HG03378 (cell line): ENCODE results near the gene CCT7.
"Not testable (repeated sequence)": the region's sequence is repeated elsewhere in the genome, so short reads cannot be mapped to it uniquely, and the experiment has no call there.

Experiments
- ATAC-seq: cut with Tn5 transposase; IDR thresholded peaks from one replicate; pipeline ENCODE4 v1.9.1; 2021; ENCODE audit warnings: mild to moderate bottlenecking, moderate library complexity; ENCODE audit not compliant: unreplicated experiment

Gene CCT7

DNA sequence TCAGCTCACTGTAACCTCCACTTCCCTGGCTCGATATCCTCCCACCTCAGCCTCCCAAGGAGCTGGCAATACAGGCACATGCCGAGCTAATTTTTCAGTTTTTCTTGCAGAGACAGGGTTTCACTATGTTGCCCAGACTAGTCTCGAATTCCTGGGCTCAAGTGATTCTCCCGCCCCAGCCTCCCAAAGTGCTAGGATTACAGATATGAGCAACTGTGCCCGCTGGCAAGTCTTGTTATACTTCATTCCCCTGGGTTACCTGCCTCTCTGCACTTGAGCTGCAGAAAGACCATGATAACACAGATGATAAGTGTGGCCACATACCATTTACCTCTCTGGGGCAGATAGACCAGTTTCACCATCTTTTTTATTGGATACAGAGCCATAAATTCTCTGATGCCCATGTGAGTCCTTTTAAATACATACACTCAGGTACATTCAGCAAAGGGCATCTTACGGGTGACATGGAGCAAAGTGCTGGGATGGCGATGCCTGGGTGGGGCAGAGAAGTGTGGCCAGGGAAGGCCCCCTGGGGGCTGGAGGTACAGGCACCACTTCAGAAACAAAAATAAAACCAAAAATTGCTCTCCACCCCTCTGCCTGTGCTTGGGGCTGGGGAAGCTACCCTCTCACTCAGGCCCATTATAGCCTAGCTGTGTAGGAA lies 20.4 kb downstream of the CCT7 start:
- ATAC-seq, result no peak

DNA sequence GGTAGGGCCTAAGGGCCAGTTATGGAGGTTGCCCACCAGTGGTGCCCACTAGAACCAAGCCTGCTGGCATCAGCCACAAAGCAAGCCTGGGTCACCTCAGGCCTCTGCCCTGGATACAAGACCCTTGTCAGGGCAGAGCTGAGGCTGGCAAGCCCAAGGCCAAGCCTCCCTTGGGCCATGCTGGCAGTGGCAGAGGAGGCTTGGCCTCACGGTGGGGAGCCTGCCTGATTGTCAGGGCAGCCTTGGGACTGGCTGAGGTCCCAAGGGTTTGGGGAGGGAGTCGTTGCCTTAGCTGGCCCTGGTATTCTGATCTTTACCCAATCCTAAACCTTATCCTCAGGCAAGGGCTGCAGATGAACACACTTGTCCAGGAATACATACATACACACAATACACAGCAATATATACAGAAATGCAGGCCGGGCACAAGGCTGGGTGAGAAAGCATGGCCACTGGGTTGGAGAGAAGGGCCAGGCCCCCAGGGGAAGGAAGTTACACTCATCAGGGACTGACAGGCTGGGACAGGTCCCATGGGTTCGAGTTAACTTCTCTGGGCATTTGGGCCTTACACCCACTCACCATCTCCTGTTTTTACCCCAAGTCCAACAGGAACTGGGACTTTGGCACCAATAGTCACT lies 21.0 kb downstream of the CCT7 start:
- no peak for ATAC-seq

DNA sequence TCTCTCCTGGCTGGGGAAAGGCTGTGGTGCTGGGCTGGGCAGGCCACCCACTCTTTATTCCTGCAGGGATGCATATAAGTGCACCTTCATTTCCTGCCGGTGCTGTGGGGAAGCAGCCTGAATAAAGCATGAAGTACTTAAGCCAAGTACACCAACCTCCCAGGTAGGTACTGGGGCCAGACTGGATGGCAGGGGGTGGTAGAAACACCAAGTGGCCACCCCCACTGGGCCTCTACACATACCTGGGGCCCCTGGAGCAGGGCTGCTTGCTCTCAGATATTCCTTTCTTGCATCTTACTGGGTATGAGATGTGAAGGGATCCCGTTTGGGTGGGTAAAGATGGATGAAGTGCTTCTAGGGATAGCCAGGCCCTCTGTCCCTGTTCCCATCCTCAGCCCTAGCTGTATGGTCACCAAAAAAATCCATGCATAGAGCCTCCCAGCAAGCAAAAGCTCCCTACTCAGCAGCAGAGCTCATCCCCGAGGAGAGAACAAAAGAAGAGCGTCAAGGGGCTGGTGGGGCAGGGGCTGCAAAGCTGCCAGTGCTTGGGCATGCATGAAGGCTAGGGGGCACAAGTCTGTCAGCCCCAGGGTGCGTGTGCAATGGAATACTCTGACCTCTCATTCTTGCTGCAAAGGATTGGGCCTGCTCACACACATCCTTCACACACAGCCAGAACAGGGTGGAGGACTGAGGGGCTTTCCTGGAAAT lies 22.0 kb downstream of the CCT7 start:
- no peak for ATAC-seq

DNA sequence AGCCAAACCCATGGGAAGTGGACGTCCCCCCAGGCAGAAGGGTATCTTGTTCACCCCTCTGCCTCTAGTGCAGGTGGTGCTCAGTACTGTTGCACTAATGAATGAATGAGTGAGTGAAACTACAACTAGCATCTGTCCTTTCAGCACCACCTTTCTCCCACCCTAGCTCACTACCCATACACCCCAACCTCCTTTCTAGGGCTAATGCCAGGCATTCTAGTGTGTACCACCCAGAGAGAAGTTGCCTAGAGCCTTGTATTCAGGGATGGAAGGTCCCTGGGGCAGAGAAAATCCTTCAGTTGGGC lies 22.5 kb downstream of the CCT7 start:
- ATAC-seq, result no peak

DNA sequence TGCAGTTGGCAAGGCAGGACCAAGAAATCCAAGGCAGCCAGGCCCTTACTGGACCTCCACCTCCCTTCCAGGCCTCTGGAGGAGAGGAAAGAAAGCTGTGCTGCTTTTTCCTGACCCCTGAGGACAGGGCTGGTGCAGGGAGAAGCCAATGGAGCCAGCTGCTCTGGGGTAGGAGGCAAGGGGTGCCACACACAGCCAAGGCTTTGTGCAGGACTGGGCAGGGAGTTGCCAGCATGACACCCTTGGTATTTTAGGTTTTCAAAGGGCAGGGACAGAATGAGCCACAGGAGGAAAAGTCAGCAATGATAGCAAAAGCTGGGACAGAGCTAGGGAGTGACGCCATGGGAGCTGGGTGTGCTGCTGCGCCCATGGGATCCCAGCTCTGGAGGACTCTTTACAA lies 22.9 kb downstream of the CCT7 start:
- ATAC-seq, result no peak

DNA sequence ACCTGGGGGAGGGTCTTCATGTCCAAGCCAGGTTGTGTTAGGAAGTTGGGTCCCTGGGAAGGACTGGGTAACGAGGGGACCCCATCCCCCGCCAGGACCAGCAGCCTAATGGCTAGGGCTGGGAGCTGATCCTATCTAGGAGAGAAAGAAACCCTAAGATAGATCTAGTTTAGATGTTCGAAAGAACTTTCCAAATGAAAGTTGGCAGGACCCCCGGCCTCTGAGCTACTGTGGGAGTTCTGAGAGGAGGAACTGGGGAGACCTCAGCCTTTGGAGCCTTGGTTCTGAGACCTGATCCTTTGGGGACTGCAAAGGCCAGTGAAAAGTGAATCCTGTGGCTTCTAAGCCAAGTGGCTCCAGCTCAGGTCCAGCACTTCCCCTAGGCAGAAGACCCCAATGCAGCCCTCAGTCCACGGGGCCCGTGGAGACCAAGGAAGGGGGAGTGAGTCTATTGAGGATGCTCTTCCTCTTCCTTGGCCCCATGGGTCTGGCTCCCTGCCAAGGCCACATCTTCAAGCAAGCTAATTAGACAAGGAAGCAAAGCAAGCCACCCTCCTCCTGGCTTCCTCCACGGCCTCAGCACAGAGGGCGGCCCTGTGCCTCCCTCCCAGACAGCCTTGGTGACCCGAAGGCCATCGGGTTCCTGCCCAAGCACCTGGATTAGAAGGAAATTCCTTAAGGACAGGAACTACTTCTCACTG lies 23.5 kb downstream of the CCT7 start:
- ATAC-seq, result no peak

DNA sequence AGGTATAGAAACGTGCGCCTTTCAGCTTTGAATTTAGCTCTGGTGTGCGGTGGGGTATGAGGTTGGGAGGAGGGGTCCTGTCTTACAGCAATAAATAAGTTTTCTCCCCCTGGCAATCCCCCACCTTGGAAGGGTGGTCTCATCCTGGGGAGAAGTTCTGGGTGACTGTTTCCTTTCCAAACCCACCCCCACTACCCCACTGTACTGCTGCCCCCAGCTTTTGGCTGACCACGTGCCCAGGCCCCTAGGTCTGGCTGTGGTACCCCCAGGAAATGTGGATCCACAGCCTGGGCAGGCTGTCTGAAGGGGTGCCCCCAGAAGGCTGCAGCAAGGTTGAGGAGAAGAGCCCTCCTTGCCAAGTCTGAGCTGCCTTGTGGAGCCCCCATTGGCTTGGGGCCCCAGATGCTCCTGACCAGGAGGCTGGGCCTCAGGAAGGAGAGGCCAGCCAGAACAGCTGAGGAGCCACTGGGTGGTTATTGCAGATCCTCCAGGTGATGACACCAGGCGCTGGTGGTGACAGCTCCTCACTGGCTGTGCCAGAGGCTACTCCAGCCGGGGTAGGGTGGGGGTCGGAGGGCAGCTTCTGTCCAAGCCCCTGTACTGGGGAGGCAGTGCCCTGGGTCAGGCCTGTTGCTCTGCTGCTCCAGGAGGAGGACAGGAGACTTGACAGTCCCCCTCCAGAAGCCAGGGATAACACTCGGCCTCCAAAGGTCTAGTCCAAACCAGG lies 24.2 kb downstream of the CCT7 start:
- no peak for ATAC-seq

DNA sequence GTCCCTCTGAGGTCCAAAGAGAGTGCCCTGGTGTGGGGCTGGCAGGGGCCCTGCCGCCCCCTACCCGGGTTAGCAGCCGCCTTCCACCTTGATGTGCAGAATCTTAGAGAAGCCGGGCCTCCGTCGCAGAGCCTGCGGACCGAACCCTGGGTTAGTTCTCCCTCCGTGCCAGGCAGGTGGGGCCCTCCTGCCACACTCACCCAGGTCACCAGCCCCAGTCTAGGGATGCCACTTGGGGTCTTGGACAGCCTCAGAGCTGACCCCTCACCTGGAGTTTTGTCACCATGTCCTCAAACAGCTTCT lies 24.8 kb downstream of the CCT7 start:
- ATAC-seq, result no peak

DNA sequence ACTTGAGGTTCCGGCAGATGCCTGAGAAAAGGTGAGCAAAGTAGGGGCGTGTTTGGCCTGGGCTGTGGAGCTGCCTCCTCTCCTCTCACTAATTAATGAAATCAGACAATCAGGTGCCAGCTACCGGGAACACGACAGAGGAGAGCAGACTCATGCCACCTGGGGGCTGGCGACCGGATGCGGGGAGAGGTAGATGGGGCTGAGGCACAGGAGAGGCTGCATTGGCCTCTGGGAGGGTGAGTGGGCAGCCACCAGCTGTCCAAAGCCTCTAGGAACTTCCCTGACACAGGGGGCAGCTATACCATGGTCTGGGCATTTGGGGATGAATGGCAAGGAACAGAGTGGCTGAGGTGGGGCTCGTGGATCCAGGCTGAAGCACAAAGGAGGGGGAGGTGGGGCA lies 25.2 kb downstream of the CCT7 start:
- no peak for ATAC-seq

DNA sequence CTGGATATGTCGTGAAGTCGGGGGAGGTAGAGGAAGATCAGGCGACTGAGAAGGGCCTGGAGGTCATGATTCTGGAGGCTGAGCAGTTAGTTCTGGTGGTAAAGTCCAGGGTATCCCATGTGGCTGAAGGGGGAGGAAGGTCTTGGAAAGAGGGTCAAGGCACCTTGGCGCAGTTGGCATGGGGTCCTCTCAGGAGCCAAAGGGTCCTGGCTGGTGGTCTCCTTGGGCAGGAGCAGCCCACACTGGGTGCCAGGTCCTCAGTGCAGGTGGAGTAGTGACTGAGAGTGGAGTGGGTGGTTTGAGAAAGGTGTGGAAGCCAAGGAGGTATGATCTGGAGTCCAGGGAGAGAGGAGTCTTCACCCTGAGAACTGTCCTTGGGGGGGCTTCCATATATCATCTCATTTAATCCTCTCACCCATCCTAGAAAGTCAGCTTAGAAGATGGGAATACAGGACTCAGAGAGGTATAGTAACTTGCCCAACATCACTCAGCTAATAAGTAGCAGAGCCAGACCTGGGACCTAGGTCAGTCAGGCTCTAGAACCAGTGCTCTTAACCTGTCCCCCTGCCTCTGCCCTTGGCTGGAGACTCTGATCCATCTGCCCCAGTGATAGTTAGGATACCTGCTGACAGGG lies 25.7 kb downstream of the CCT7 start:
- no peak for ATAC-seq

DNA sequence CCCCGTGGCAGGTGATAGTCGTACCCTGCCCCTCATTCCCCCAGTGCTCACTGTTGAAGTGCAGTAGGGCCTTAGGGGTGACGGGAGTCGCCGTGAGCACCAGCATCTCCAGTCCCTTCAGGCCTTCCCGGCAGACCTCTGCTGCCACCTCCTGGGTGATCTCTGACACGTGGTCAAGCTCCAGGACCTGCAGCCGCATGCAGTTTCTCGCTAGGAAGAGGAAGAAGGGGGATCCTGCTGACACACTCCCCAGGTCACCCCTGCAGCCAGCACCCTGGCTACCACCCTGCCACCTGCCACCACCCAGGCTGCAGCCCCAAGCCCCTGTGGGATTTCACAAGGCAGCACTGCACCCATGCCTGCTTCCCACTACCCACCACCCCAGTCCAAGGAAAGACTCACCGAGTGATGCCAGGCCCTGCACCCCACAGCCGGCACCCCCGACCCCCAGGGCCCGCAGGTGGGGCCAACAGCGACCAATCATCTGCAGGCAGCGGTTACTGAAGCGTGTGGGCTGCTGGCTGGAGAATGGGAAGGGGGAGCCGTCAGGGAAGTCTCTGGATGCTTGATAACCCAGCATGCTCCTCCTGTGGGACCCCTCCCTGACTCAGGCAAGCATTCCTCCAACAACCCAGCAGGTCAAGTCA lies 26.4 kb downstream of the CCT7 start:
- no peak for ATAC-seq

DNA sequence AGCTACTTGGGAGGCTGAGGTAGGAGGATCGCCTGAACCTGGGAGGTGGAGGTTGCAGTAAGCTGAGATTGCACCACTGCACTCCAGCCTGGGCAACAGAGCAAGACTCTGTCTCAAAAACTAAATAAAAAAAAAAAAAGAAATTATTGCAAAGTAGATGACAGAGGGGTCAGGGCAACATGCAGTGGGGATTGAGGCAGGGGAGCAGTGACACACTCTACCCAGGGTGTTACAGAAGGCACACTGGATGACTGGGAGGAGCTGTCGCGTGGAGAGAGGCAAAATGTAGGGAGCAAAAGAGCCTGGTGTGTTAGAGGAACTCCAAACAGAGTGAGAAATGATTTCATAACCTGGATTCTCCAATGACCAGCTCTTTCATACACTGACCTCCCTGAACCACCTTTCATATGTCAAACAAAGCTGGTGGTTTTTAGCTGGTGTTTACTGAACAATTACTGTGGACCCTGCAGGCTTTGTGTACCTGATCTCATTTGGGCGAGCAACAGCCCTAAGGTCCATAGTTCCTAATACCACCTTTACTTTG lies 28.1 kb downstream of the CCT7 start:
- ATAC-seq, result no peak

DNA sequence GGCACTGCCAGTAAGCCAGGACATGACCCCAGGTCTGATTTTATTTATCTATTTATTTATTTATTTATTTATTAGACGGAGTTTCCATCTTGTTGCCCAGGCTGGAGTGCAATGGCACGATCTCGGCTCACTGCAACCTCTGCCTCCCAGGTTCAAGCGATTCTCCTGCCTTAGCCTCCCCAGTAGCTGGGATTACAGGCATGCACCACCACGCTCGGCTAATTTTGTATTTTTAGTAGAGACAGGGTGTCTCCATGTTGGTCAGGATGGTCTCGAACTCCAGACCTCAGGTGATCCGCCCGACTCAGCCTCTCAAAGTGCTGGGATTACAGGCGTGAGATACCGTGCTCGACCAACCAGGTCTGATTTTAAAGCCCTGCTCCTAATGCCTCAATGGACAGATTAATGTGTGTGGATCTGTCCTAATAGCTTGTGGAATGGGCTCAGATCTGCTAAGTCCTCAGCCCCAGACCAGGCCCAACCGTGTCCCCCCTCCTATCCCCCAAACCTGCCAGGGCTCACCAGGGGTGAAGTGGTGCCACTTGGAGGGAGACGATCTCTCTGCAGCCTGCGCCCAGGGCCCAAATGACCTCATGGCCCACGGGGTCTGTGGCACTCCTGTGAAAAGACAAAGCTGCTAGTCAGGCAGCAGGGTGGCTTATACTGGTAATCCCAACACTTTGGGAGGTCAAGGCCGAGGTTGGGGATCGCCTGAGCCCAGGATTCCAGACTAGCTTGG lies 28.8 kb downstream of the CCT7 start:
- ATAC-seq, result not testable (repeated sequence)

DNA sequence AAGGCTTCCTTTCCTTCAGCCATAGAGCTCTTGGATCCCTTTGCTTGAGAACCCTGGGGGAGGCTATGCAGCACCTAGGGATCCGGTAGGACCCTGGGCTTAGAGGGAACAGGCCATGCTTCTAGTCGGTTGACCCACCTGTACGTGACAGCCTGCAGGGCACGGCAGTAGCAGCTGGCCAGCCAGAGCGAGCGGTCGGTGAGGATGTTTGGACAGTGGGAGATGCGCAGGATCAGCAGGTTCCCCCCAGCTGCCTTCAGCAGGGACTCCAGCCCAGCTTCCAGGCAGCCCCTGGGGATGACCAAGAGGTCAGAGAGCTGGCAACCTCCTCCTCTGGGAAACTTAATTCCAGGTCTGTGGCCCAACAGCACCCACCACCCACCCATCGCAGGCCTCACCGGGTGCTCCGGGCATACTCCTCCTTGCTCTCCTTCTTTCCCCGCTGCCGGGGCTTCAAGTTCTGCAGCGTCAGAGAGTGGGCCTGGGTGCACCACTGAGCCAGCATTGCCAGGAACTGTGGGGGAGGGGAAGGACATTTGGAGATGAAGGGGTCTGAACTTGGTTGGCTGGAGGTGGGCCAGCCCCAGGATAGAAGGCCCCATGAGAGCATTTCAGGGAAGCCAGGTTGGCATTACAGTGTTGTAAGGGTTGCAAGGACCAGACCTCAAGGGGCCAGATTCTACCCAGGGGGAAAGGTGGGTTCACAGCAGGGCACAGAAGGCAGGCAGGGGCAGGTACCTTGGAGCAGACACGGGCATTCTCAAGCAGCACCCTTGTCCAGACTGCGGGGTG lies 29.6 kb downstream of the CCT7 start:
- ATAC-seq, result no peak

DNA sequence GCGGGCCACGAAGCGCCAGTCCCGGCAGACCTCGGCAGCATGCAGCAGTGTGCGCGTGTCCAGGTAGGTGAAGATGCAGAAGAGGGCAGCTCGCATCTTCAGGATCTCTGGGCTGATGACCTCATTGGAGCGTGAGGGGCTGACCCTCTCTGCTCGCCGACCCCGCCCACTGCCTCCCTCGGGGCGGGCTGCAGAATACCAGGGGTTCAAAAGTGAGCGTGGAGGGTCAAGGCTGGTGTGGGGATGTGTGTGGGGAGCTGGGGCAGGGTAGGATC lies 30.2 kb downstream of the CCT7 start:
- no peak for ATAC-seq

DNA sequence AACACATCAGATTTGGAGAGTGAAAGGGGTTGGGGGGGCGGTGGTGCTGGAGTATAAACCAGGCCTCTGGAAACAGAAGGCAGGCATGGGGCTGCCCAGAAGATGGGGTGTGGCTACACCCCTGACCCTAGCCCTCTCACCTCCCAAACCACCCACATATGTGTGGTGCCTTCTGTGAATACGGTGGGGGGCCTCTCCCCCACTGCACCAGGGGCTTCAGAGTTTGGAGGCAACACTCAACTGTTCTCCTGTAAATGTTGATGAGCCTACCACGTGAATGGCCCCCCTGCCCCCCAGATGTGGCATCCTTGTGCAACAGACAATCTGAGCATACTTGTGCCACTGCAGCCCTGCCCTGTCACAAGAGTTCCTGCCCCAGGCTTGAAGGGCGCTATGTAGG lies 30.7 kb downstream of the CCT7 start:
- no peak for ATAC-seq

DNA sequence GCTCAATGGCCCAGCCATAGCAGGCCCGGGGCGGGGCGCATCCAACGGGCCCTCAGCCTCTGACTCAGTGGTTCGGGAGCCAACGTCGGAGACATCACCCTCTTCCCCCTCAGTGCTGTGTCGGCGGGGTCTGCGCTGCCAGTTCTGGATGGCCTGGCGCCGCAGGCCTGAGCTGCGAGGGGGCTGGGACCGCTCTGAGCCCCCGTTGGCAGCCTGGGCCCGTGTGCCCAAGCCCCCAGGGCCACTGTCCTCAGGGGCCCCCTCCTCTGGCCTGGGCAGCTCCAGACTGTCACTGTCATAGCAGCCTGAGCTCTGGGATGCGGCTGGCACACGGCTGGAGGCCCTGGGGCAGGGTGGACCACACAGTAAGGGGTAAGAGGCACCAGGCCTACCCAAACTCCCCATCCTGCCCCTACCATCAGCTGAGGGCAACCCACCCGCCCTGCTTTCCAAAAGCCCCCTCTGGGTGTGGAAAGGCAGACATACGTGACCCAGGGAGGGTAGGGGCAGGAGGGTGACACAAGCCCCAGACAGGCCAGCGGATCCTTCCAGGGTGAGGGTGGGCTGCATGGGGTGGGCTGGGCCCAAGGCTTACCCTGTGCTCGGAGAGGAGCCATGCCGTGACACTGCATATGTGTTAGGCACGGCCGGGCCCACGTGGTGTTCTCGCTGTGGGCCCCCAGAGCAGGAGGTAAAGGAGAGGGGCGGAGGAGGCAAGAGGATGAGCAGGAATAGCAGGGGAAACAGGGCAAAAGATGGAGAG lies 31.4 kb downstream of the CCT7 start:
- no peak for ATAC-seq
